NCI-H510A (cell line): Measurements from ENCODE around the gene KRT7.

Source experiments
- DNase-seq: peaks from one replicate; lab custom pipeline; 2025; lab: John Stamatoyannopoulos, UW

KRT7 gene

GRCh38 chr12:52199294-52199919 is 33.6 kb upstream of the KRT7 start:
- no peak for DNase-seq

- DNase-seq, result no peak
Observed at GRCh38 chr12:52200086-52200780, 32.8 kb upstream of the KRT7 start.

GRCh38 chr12:52200781-52201450 is 32.1 kb upstream of the KRT7 start:
- no peak for DNase-seq

- no peak for DNase-seq
Observed at GRCh38 chr12:52201451-52201839, 31.6 kb upstream of the KRT7 start.

GRCh38 chr12:52202361-52203078 is 30.5 kb upstream of the KRT7 start:
- no peak for DNase-seq

GRCh38 chr12:52203079-52203921 is 29.7 kb upstream of the KRT7 start:
- peak; percentile 64 for DNase-seq

- DNase-seq, result no peak
Observed at GRCh38 chr12:52204095-52204930, 28.7 kb upstream of the KRT7 start.

GRCh38 chr12:52204931-52205505 is 28.0 kb upstream of the KRT7 start:
- DNase-seq, result no peak

GRCh38 chr12:52205612-52206303 is 27.3 kb upstream of the KRT7 start:
- DNase-seq, result no peak

GRCh38 chr12:52206304-52207040 is 26.6 kb upstream of the KRT7 start:
- DNase-seq, result no peak

- DNase-seq, result no peak
Observed at GRCh38 chr12:52207106-52207505, 25.9 kb upstream of the KRT7 start.

GRCh38 chr12:52207895-52208294 is 25.1 kb upstream of the KRT7 start:
- DNase-seq, result no peak

GRCh38 chr12:52208424-52209165 is 24.4 kb upstream of the KRT7 start:
- DNase-seq, result no peak

GRCh38 chr12:52209321-52209720 is 23.7 kb upstream of the KRT7 start:
- DNase-seq, result no peak

GRCh38 chr12:52210186-52210924 is 22.7 kb upstream of the KRT7 start:
- DNase-seq, result no peak

- DNase-seq, result no peak
Observed at GRCh38 chr12:52210925-52211650, 22.0 kb upstream of the KRT7 start.
